GM18499 (cell line): ENCODE results near the gene PIBF1.
"Not testable (repeated sequence)": the region's sequence is repeated elsewhere in the genome, so short reads cannot be mapped to it uniquely, and the experiment has no call there.

Source experiments
- ATAC-seq: cut with Tn5 transposase; IDR thresholded peaks from one replicate; pipeline ENCODE4 v1.9.1; 2021; ENCODE audit warnings: moderate number of reproducible peaks; ENCODE audit not compliant: insufficient read depth, unreplicated experiment

PIBF1 gene

DNA sequence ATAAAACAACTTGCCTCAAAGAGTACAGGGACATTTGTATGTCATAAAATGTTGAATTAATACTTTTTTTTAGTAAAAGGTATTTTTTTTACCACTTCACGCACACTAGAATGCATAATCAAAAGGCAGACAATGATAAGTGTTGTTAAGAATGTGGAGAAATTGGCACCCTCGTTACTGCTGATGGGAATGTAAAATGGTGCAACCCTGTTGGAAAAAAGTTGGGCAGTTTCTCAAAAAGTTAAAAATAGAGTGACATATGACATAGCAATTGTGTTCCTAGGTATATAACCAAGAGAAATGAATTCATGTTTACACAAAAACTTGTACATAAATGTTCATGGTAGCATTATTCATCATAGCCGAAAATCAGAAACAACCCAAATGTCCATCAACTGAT, 109.5 kb downstream of the PIBF1 start:
- ATAC-seq, result no peak

DNA sequence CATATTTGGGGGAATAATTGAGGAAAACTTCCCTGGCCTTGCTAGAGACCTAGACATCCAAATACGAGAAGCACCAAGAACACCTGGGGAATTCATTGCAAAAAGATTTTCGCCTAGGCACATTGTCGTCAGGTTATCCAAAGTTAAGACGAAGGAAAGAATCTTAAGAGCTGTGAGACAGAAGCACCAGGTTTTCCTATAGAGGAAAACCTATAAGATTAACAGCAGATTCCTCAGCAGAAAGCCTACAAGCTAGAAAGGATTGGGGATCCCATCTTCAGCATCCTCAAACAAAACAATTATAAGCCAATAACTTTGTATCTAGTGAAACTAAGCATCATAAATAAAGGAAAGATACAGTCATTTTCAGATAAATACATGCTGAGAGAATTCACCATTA, 114.9 kb downstream of the PIBF1 start:
- ATAC-seq, result no peak

DNA sequence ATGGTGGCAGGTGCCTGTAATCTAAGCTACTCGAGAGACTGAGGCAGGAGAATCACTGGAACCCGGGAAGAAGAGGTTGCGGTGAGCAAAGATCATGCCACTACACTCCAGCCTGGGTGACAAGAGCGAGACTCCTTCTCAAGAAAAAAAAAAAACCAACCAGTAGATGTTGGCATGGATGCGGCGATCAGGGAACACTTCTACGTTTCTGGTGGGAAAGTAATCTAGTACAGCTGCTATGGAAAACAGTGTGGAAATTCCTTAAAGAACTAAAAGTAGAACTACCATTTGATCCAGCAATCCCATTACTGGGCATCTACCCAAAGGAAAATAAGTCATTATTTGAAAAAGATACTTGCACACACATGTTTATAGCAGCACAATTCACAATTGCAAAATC, 119.6 kb downstream of the PIBF1 start:
- not testable (repeated sequence) for ATAC-seq

DNA sequence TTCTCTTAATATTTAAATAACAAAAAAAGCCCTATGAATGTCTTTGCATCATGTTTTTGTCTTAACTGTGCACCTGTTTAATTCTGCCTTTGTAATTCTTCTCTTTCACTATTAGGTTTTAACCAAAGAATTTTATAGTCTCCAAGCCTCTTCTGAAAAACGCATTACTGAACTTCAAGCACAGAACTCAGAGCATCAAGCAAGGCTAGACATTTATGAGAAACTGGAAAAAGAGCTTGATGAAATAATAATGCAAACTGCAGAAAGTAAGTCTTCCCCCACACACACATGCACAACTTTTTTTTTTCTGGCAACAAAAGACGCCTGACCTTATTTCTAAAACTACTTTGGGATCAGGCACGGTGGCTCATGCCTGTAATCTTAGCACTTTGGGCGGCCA, 126.5 kb downstream of the PIBF1 start:
- no peak for ATAC-seq

DNA sequence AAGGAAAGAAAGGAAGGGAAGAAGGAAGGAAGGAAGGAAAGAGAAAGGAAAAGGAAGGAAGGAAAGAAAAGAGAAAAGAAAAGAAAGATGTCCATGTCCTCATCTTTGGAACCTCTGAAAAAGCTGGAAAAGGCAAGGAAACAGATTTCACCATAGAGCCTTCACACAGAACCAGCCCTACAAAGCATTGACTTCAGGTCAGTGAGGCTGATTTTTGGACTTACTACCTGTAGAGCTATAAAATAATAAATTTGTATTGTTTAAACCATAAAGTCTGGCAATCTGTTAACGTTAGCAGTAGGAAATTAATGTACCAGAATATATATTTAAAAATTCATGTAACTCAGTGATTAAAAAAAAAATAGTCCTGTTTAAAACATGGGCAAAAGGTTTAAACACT, 130.0 kb downstream of the PIBF1 start:
- ATAC-seq, result no peak

DNA sequence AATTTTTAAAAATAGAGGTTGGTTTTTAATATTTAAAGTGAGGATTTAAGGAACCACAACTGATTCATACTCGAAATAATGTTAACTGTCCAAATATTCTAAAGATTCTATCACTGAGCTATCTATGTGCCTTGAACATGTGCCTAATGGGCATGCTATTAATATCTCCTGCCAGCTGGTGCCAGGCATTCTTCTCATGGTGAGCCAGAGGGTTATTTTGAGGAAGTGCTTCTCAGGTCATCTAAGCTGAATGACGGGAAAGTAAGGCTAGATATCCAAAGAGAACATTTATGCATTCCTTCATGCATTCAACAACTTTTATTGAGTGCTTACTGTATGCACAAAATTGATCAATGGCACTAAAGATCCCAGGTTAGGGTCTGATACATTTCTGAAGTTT, 138.2 kb downstream of the PIBF1 start:
- no peak for ATAC-seq

DNA sequence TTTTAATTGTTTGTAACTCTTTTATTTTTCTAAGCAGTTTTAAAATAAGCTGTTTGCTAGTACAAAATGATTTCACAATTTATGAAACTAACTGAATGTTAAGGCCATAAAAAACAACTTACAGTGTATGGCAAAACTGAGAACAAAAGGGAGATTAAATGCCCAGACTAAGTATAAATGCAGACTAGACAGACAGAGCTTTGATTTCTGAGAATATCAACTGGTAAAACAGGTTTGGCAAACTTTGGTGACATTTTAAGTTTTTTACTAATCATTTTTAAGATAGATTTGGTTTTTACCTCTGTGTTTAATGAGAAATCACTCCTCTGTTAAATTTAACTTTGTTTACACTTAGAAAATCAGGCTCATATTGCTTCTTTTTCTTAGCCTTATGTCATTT, 149.4 kb downstream of the PIBF1 start:
- ATAC-seq, result no peak

DNA sequence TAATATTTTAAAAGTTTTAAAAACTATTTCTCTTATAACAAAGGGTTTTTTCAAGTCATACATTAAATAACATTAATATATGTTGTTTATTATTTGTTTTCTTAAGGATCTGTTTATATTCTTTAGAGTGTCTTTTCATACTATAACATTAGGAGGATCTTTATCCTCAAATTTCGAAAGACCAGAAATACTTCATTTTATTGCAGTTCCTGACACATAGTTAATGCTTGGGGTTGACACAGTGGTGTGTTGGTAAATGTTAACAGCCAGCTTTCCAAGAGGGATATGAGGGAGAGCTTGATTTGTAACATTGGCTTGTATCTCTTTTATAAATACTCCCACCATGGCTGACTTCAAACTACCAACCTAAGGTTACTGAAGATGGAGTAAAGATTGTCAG, 150.3 kb downstream of the PIBF1 start:
- no peak for ATAC-seq

DNA sequence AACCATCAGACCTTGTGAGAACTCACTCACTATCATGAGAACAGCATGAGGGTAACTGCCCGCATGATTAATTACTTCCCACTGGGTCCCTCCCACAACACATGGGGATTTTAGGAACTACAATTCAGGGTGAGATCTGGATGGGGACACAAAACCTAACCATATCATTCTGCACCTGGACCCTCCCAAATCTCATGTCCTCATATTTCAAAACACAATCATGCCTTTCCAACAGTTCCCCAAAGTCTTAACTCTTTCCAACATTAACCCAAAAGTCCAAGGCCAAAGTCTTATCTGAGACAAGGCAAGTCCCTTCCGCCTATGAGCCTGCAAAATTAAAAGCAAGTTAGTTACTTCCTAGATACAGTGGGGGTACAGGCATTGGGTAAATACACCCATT, 164.3 kb downstream of the PIBF1 start:
- ATAC-seq, result not testable (repeated sequence)

DNA sequence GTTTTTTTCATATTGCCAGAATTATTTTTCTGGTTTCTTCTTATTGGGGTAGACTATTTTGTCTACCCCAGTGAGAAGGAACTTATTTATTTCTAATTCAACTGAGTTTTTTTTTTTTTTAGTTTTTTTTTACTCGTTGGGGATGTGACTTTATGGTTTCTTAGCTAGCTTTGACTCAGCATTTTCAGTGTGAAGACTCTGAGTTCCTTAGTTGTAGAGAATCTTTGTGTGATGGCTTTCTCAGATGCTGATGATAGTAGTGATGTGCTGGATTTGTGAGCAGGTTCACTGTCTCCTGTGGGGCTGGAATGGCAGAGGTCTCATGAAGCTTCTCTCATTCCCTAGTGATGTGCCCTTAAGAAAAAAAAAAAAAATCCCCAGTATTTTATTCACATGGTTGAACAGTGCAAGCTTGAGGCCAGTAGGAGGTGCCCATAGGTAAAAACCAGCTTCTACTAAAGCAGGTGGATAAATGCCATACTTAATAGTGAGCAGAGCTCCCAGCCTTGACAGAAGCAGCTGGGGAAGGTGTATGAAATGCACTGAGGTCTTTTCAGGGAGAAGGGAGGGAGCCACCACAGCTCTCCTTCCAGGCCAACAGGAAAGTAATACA, 170.7 kb downstream of the PIBF1 start:
- ATAC-seq, result no peak

DNA sequence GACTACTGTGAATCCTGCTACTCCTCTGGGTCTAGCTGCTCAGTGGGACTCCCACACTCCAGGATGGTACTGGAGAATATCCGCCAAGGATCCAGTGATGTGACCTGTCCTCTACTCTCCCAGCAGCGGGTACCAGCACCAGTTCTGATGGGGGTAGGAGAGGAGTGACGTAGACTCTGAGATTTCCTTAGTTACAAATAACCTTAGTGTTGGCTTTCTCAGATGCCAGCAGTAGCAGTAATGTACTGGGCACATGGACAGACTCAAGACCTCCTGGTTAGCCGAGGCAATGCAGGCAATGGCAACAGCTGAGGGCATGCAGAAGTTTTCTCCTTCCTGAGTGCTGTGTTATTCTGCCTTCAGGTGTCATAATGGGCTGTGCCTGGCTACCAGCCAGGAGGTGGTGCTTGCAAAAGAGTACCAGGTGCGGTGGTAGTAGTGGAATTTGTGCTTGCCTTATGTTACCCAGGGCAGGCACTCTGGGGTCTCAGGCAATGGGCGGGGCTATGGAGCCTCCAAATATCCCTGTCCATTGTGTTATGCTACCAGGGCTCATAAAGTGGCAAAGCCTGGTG, 171.5 kb downstream of the PIBF1 start:
- ATAC-seq, result no peak

DNA sequence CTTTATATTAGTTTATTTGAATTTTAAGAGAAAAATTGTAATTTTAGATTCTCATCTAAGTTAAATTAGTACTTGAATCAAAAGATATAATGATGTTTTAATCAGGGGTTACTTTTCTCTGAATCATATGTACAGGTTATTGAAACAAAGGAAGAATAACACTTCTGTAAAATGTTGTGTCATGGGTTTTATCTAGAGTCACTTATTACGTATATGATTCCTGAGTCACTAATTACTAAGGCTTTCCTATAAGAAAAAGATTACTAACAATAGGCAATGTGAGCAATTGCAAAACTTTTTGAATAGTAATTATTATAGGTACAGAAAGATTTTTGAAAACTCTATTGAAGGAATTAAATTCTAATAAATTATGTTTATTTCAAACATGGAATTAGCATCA, 177.7 kb downstream of the PIBF1 start:
- no peak for ATAC-seq

DNA sequence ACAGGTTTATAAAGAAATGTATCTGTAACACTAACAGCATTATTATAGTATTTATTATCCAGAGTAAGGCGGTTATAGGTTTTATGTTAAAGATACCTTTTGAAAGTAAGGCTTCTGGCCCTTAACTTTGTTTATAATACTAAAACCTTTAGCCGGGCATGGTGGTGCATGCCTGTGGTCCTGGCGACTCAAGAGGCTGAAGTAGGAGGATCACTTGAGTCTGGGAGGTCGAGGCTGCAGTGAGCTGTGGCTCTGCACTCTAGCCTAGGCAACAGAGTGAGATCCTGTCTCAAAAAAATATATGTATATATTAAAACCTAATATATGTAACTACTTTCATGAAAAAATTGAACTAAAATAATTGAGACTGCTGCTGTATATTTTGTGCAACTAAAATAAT, 178.2 kb downstream of the PIBF1 start:
- no peak for ATAC-seq

DNA sequence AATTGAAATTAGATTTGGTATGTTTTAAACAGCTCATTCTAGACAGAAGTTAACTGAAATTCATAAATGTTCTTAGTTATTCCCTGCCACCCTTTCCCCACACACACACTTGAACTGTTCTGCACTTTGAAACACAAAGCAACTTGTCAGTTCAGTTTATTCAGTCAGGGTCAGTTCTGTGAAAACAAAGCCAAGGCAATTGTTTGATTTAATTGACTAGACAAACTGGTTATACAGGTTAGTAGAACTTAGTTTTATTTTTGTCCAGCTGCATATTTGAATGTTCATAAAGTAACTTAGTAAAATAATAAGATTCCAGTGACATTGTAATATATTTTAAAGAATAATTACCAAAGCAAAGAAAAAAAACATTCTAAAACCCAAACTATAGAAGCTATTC, 178.6 kb downstream of the PIBF1 start:
- ATAC-seq, result no peak

DNA sequence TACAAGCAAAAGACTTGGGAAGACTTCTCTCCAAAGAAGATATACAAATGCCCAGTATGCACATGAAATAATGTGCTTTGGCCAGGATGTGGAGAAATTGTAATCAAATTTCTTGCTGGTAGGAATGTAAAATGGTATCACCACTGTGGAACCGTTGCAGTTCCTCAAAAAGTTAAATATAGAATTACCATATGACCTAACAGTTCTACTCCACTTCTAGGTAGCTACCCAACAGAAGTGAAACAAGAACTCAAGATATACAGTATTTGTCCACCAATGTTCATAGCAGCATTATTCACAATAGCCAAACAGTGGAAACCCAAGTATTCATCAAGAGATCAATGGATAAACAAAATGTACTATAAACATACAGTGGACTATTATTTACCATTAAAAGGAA, 181.8 kb downstream of the PIBF1 start:
- peak; percentile 76 for ATAC-seq

DNA sequence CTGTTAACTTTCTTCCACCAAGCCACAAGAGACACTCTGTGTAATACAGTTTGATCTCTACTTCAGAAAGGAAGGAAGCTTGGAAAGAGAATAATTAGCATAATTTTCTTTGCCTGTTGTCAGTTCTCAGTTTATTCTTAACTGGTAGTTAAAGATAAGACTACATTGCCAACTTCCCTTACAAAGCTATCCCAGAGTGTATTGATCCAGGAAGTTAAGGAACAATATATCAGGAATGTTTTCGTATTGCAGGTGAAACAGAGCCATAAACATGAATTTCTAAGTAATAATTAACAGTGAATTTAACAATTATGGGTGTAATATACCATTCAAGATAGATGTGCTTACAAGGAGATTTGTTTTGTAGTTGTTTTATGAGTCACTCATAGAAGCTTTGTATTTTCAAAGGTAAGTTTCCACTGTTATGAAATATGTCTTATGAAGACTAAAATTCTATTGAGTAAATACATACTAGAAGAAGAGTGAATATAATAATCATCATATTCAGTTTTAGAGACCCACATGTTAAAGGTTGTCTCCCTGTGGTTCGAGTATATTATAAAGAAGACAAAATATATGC, 188.5 kb downstream of the PIBF1 start:
- ATAC-seq, result no peak

DNA sequence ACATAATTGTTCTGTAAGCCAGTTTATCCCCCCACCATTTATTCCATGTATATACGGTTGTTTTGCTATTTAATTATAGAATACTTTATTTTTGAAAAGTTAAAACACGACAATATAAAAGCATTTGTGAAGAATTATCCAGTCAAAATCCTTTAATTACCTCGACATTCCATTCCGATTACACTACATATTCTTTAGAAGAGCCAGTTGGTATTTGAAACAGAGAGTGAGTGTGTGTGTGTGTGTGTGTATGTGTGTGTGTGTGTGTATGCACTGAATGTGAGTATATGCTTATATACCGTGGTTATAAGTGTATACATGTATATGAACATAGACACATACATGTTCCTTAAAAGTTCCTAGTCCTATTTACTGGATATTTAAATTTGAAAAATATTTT, 189.0 kb downstream of the PIBF1 start:
- ATAC-seq, result no peak

DNA sequence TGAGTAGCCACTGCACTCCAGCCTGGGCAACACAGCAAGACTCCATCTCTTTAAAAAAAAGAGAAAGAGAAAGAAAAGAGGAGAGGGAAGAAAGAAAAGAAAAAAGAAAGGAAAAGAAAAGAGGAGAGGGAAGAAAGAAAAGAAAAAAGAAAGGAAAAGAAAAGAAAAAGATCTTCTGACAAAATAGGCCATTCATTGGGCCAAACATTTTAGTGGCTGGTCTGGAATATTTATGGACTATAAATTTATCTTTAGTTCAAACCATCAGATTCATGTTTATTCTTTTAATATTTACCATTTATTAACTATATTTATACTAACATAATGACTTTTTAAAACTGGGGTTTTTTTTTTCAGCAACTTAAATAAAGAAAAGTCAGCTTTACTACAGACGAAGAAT, 191.3 kb downstream of the PIBF1 start:
- no peak for ATAC-seq

DNA sequence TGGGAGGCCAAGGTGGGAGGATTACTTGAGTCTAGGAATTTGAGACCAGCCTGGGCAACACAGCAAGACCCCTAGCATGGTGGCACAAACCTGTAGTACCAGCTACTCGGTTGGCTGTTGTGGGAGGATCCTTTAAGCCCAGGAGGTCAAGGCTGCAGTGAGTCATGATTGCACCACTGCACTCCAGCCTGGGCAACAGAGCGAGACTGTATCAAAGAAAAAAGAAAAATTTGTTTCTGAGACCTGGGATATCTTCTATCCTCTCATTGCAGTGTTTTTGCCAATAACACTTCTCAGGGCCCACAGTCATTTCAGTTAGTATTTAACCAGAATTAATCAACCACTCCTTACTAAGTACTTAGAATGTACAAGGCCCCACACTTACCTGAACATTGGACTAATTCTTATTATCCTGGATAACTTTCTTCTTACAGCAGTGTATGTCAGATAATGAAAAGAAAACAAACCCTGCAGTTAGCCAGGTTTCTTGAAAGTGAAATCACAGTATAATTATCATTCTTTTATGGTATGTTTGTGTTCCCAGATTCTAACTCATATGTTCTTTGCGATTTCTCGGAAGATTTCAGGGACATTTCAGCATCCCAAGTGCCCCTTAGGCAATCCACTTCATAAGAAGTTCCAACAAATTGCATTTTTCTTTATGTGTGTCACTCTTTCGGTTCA, 201.3 kb downstream of the PIBF1 start:
- no peak for ATAC-seq

DNA sequence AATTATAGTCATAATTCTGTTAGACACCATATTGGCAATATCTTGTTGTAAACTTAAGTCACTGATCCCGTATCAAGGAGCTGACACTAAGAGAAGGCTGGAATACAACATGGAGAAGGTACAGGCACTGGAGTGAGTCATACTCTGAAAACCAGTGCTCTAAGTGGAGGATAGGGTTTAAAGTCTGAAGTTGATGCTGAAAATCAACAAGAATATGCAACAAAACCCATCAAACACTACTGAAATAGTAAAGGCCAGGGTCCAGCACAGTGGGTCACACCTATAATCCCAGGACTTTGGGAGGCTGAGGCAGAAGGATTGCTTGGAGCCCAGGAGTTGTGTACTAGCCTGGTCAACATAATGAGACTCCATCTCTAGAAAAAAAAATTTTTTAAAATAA, 203.7 kb downstream of the PIBF1 start:
- no peak for ATAC-seq

DNA sequence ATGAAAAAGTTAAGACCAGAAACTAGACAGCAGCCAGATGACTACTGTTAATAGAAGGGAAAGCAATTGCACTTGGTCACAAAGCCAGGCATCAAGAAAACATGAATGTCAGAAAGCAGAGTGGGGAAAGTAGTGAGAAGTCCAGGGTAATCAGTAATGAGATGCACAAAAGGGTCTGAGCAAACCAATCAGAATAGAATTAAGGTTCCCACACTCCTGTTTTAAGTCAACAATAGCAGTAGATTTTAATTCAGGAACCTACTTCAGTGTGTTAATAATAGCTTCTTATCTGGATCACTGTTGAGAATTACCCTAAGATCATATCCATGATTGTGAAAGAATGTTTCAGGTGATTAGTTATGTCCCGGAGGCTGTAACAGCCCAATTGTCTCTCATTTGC, 204.3 kb downstream of the PIBF1 start:
- ATAC-seq, result no peak

DNA sequence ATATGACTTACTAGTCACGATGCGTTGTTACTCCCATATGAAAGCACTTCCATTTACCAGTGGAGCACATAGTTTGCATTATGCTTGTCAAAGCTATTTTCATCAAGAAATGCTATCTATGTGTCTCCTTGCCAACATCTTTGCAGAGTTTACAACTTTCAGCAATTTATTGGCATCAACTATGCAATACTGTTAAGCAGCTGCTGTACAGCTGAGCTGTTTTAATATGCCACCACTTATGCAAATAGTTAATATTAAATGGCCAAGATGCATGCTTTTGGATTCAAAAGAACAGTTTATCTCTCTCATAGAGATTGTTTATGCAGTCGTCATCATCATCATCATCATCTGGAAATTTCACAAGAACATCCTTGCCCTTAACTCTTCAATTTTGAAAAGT, 209.0 kb downstream of the PIBF1 start:
- ATAC-seq, result no peak
